IMR-90 (cell line): ENCODE data around the gene TERC. TPM values are rescaled to one million over a fixed set of nuclear protein-coding genes. Genes with fewer than 3 reads are reported as not detected.

Source experiments
- CHD1 ChIP-seq: IDR thresholded peaks from 2 replicates; pipeline ENCODE4 v1.6.1; 2012; ENCODE audit warnings: low read depth, low read length, improper control_type of control experiment
- ELK1 ChIP-seq: fragments of 150-350 bp; IDR thresholded peaks from 2 replicates; pipeline ENCODE4 v1.6.1; 2016; ENCODE audit warnings: low read depth, mild to moderate bottlenecking, low read length, moderate library complexity, borderline replicate concordance
- NFE2L2 ChIP-seq: fragments of 150-350 bp; IDR thresholded peaks from 2 replicates; pipeline ENCODE4 v1.6.1; 2016; ENCODE audit warnings: low read depth, mild to moderate bottlenecking, low read length
- POLR2A ChIP-seq: IDR thresholded peaks from 2 replicates; pipeline ENCODE4 v1.6.1; 2012; ENCODE audit warnings: mild to moderate bottlenecking, low read depth, low read length
- polyA plus RNA-seq, 3 experiments: library from polyadenylated mRNA; depleted of rRNA; stranded (reverse); fragments of >200 nt; gene quantifications; 2 replicates each; pipeline ENCODE4 v1.2.3, GENCODE V29; 2012; ENCODE audit warnings: low replicate concordance in 1 of 3
- total RNA-seq: library from RNA; depleted of rRNA; stranded (reverse); fragments of >200 nt; gene quantifications from 2 replicates; pipeline ENCODE4 v1.2.3, GENCODE V29; 2012

TERC gene
- total and polyA plus RNA-seq, 2 of the 4 experiments (the other 2 are of a cell fraction): 57.0 TPM; not detected in 1

GRCh38 chr3:169772897-169773816, 8.3 kb upstream of the TERC start, which contains the start of gene MYNN (continued):
- TF ChIP-seq ELK1: no peak
- peak; percentile 97 for TF ChIP-seq POLR2A
- no peak for TF ChIP-seq NFE2L2
- TF ChIP-seq CHD1: 0 out of 2 replicates have a peak, but pooled peaks have one; percentile 69
